ENCODE data around the gene AJUBA.
"Not testable (repeated sequence)": the region's sequence is repeated elsewhere in the genome, so short reads cannot be mapped to it uniquely, and the experiment has no call there.

AJUBA gene

GRCh38 chr14:23013054-23013748 is 30.9 kb upstream of the AJUBA start:
- no peak for DNase-seq (ENCODE audit: insufficient read length, low spot score)
- FAIRE-seq, result no peak
- no peak for TF ChIP-seq POLR2A (IDR thresholded peaks at IDR 0.05; ENCODE audit: low read depth, low read length)

- peak; percentile 64 for DNase-seq (ENCODE audit: insufficient read length, low spot score)
- FAIRE-seq, result no peak
- no peak for TF ChIP-seq POLR2A (IDR thresholded peaks at IDR 0.05; ENCODE audit: low read depth, low read length)
These were observed 27.8 kb upstream of the AJUBA start, which contains the start of gene C14orf93 for GRCh38 chr14:23009939-23010726. Gene C14orf93, minus strand, starts transcription at chr14:23010143. Its CDS starts 11,120 bp downstream, at chr14:22999023.

GRCh38 chr14:23009483-23009938 is 27.2 kb upstream of the AJUBA start:
- no peak for FAIRE-seq
- no peak for DNase-seq (ENCODE audit: insufficient read length, low spot score)
- no peak for TF ChIP-seq POLR2A (IDR thresholded peaks at IDR 0.05; ENCODE audit: low read depth, low read length)

GRCh38 chr14:23008831-23009230 is 26.5 kb upstream of the AJUBA start:
- FAIRE-seq, result no peak
- DNase-seq (ENCODE audit: insufficient read length, low spot score), result no peak
- no peak for TF ChIP-seq POLR2A (IDR thresholded peaks at IDR 0.05; ENCODE audit: low read depth, low read length)

- DNase-seq (ENCODE audit: insufficient read length, low spot score) (peak; percentile 76), FAIRE-seq (peak; percentile 96)
- peak; percentile 74 for TF ChIP-seq POLR2A (IDR thresholded peaks at IDR 0.05; ENCODE audit: low read depth, low read length)
These were observed 24.4 kb upstream of the AJUBA start for GRCh38 chr14:23006544-23007419.

- no peak for DNase-seq (ENCODE audit: insufficient read length, low spot score)
- FAIRE-seq, result no peak
- no peak for TF ChIP-seq POLR2A (IDR thresholded peaks at IDR 0.05; ENCODE audit: low read depth, low read length)
These were observed 23.8 kb upstream of the AJUBA start for GRCh38 chr14:23006188-23006534.

DNA sequence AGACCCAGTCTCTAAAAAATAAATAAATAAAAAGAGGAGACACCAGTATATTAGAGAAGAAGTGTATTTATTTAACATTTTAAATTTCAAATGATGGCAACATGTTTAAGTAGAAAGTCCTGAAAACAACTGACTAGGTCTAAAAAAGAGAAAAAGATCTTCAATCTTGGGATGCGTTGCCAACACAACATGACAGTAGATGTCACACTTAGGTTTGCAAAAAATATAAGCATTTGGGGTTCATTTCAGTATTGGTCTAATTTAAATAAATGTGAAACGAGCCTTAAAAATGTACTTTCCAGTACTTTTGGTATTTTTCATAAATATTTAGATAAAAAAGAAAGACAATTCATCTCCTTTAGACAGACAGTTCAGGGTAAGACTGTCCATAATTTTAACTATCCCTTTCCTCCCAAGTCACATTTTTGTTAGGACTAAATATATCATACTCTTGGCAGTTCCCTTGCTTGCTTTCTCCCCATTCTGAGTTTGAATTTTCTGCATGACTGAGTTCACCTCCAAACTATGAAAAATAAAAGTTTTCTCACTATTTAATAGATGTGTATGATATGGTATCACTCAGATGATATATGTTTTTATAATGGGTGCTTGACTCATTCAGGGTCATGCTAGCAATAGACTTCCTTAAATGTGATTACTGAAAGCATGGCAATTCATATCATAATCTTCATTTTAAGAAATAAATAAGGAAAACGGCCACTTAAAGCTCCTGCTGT is 23.3 kb upstream of the AJUBA start:
- FAIRE-seq (no peak), DNase-seq (ENCODE audit: insufficient read length, low spot score) (no peak)
- no peak for TF ChIP-seq POLR2A (IDR thresholded peaks at IDR 0.05; ENCODE audit: low read depth, low read length)

- not testable (repeated sequence) for DNase-seq (ENCODE audit: insufficient read length, low spot score); FAIRE-seq
These were observed 21.9 kb upstream of the AJUBA start for GRCh38 chr14:23004274-23004673.

DNA sequence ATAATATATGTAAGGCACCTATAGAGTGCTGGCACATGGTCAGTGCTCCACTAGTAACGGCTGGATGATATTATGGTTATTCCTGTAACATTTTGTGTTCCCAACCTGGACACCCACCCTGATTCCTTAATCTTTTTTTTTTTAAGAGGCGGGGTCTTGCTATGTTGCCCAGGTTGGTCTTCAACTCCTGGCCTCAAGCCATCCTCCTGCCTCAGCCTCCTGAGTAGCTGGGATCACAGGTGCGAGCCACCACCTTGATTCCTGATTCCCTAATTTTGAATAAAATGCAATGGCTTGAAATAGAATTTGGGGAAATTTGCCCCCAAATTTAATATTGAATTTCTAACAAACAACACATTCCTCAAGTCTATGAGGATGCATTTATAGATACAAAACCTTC is 20.2 kb upstream of the AJUBA start:
- DNase-seq (ENCODE audit: insufficient read length, low spot score) (no peak), FAIRE-seq (no peak)
- no peak for TF ChIP-seq POLR2A (IDR thresholded peaks at IDR 0.05; ENCODE audit: low read depth, low read length)

DNA sequence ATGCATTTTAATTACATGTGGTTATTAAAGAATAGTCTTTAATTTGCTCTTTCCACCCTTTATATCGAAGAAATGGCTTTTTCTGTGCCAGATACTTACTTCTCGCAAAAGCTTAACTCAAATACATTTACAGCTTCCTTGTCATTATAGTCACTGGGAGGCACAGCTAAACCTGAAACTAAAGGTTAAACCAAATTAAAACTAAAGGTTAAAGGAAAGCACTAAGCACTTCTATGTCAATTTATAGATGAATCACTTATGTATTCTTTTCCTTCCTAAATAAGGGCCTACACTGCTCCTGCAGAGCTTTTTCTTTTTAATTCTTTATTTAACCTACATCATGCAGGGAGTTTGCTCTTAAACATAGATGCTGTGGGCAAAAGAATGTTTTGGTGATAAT is 18.5 kb upstream of the AJUBA start:
- FAIRE-seq (no peak), DNase-seq (ENCODE audit: insufficient read length, low spot score) (no peak)
- no peak for TF ChIP-seq POLR2A (IDR thresholded peaks at IDR 0.05; ENCODE audit: low read depth, low read length)

DNA sequence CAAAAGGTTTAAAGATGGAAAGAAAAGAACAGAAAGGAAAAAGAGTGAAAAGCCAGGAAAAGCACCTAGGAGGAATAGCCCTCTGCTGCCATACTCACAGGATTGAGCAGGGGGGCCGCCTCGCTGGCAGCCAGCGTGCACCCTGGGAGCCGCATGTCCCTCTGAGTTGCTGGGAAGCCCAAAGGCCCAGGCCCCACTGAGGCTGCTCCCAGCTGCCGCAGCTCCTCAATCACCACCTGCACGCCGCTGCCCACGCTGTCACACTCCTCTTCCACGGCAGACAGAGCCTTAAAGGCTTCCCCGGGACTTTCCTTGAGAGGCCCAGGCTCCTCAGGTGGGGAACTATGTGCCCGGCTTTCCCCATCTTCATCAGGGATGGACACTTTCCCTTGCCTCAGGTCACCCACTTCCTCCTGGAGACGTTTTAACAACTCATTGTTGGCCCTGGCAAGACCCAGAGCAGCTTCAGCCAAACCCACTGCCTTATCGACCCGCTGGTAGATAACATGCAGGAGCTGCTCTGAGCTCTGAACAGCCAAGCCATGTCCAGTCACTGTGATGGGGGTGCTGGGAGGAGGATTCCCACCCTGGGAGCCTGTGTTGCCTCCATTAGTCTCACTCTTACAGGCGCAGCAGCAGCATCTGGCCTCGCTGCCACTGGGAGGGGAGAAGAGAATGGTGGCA is 16.1 kb upstream of the AJUBA start:
- no peak for TF ChIP-seq POLR2A (IDR thresholded peaks at IDR 0.05; ENCODE audit: low read depth, low read length)
- FAIRE-seq, result no peak
- no peak for DNase-seq (ENCODE audit: insufficient read length, low spot score)

GRCh38 chr14:22997676-22998323 is 15.4 kb upstream of the AJUBA start:
- no peak for FAIRE-seq
- DNase-seq (ENCODE audit: insufficient read length, low spot score), result no peak
- TF ChIP-seq POLR2A (IDR thresholded peaks at IDR 0.05; ENCODE audit: low read depth, low read length), result no peak

All from H54 (cell line).